Fibroblast of pulmonary artery (primary cell): ENCODE measurements around the gene ST14.

ENCODE experiments used
- DNase-seq: peaks from one replicate; pipeline ENCODE4 v3.0.0-alpha.2; 2010; ENCODE audit warnings: low read depth
- H3K4me3 ChIP-seq: replicated peaks from 2 replicates; pipeline ENCODE4 v1.5.1; 2011; ENCODE audit warnings: low read depth, mild to moderate bottlenecking, control low read depth, low read length, moderate library complexity
- TF ChIP-seq, protein P1 (sequence below): IDR thresholded peaks from 2 replicates; pipeline ENCODE4 v1.5.1; 2011; ENCODE audit warnings: mild to moderate bottlenecking, control low read depth, low read length, inconsistent platforms; ENCODE audit errors: missing control alignments

ST14 gene

GRCh38 chr11:130183878-130184610 is 24.5 kb downstream of the ST14 start:
- no peak overlapping the region for H3K4me3 ChIP-seq
- TF ChIP-seq, protein P1, sequence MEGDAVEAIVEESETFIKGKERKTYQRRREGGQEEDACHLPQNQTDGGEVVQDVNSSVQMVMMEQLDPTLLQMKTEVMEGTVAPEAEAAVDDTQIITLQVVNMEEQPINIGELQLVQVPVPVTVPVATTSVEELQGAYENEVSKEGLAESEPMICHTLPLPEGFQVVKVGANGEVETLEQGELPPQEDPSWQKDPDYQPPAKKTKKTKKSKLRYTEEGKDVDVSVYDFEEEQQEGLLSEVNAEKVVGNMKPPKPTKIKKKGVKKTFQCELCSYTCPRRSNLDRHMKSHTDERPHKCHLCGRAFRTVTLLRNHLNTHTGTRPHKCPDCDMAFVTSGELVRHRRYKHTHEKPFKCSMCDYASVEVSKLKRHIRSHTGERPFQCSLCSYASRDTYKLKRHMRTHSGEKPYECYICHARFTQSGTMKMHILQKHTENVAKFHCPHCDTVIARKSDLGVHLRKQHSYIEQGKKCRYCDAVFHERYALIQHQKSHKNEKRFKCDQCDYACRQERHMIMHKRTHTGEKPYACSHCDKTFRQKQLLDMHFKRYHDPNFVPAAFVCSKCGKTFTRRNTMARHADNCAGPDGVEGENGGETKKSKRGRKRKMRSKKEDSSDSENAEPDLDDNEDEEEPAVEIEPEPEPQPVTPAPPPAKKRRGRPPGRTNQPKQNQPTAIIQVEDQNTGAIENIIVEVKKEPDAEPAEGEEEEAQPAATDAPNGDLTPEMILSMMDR, result no peak
- DNase-seq, result no peak

- TF ChIP-seq, protein P1, result no peak
- no peak overlapping the region for H3K4me3 ChIP-seq
- DNase-seq, result no peak
These were observed 27.5 kb downstream of the ST14 start for GRCh38 chr11:130187096-130187495.

- H3K4me3 ChIP-seq, result no peak overlapping the region
- TF ChIP-seq, protein P1, result no peak
- DNase-seq, result no peak
These were observed 28.5 kb downstream of the ST14 start for GRCh38 chr11:130188047-130188446.

GRCh38 chr11:130188585-130189347 is 29.2 kb downstream of the ST14 start:
- no peak for DNase-seq
- TF ChIP-seq, protein P1, result no peak
- no peak overlapping the region for H3K4me3 ChIP-seq

DNA sequence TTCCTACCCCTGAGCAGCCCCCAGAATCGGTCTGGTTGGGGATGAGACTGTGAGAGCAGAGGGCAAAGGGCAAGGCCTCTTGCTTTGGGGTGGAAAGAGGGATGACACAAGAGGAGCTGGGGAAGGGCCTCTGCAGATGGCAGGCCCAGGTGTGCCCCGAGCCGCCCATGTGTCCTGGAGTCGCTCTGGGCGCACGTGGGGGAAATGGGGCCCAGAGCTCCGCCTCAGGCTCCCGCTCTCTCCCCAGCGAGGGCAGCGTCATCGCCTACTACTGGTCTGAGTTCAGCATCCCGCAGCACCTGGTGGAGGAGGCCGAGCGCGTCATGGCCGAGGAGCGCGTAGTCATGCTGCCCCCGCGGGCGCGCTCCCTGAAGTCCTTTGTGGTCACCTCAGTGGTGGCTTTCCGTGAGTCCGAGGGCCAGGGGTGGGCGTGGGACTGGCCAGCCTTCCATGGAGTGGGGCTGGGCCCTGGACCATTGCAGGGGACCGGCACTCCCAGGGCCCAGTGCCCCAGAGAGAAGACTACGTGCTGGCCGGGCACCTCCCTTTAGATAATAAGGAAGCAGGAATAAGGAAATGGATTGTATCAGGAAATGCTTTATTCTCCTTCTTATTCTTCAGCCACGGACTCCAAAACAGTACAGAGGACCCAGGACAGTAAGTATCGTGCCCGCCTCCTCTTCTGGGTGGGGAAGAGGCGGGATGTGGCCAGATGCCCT is 30.1 kb downstream of the ST14 start:
- DNase-seq, result no peak
- TF ChIP-seq, protein P1, result no peak
- no peak overlapping the region for H3K4me3 ChIP-seq

- TF ChIP-seq, protein P1, result no peak
- DNase-seq, result no peak
- H3K4me3 ChIP-seq, result no peak overlapping the region
These were observed 30.8 kb downstream of the ST14 start for GRCh38 chr11:130190371-130190881.
